ENCODE data around the gene ZNF205. TPM values are rescaled to one million over a fixed set of nuclear protein-coding genes. Genes with fewer than 3 reads are reported as not detected.

ZNF205 gene
- total and polyA plus RNA-seq, 2 of the 8 experiments (the other 6 are each of a cell fraction or from before 2014, with no cell fraction given) = 19.1 to 19.9 TPM

GRCh38 chr16:3080024-3080423 lies 32.4 kb upstream of the ZNF205 start:
- CTCF ChIA-PET (ENCODE audit: partially characterized antibody) = interaction anchor here (0.7 to 1.9 kb wide), 9 partner anchors 9 to 70 kb away, joined by 3 to 10 read pairs (median 4); no protein-coding TSS in a partner anchor
- no peak overlapping the region for H3K4me2 ChIP-seq (ENCODE audit: insufficient read depth in 1 of 2, low read depth in 2 of 2, low read length in 2 of 2)
- 93% methylated on average over 17 of the region's 17 CpGs; no CpG with 5 or more reads in 1 of the 2 experiments for WGBS, 2 experiments (ENCODE audit: extremely low coverage in 1 of 2, insufficient coverage in 1 of 2, insufficient read length in 1 of 2, insufficient replicate concordance in 2 of 2, low coverage in 1 of 2, low lambda C conversion rate in 2 of 2, missing lambda C conversion rate in 1 of 2)

More at GRCh38 chr16:3080024-3080423, 32.4 kb upstream of the ZNF205 start:
- Histone ChIP-seq H2BK5ac (ENCODE audit: low read depth, low read length) (no peak overlapping the region), H3K9ac (replicated peaks in 1 of 4; ENCODE audit: extremely low read depth in 1 of 4, low read depth in 3 of 4, low read length in 3 of 4) (no peak overlapping the region), H3K36me3 (ENCODE audit: control insufficient read depth in 2 of 4, insufficient read depth in 4 of 4, low read length in 3 of 4) (no peaks in the 10 kb centered on the region), H4K8ac (ENCODE audit: extremely low read depth, insufficient read depth, low read length) (no peak overlapping the region), H2BK120ac (replicated peaks; ENCODE audit: low read depth, low read length) (no peak overlapping the region), H3K4me1 (replicated peaks in 1 of 4; ENCODE audit: control insufficient read depth in 3 of 4, insufficient read depth in 4 of 4, low read length in 3 of 4) (no peaks in the 10 kb centered on the region; a peak in 2 of 7 replicates), H2BK20ac (ENCODE audit: low read length) (no peak overlapping the region), H3K23me2 (ENCODE audit: low read depth, low read length) (no peaks in the 10 kb centered on the region), H3K14ac (ENCODE audit: insufficient read length) (no peak overlapping the region), H2AK5ac (ENCODE audit: low read depth, low read length) (no peak overlapping the region), H3K9me3 (ENCODE audit: insufficient read depth in 2 of 2, low read depth in 1 of 2, low read length in 1 of 2) (no peaks in the 10 kb centered on the region), H4K91ac (replicated peaks; ENCODE audit: insufficient read length, low read length) (no peak overlapping the region), H4K20me1 (replicated peaks in 1 of 2; ENCODE audit: control insufficient read depth in 1 of 2, insufficient read depth in 2 of 2, low read length in 2 of 2) (no peaks in the 10 kb centered on the region), H3K79me2 (ENCODE audit: control insufficient read depth in 1 of 2, insufficient read depth in 2 of 2, low read length in 2 of 2) (no peaks in the 10 kb centered on the region), H2BK15ac (ENCODE audit: low read length) (no peak overlapping the region), H3K4me3 (ENCODE audit: extremely low read depth in 1 of 4, insufficient read depth in 2 of 4, low read depth in 3 of 4, low read length in 4 of 4) (no peak overlapping the region), H2AFZ (ENCODE audit: low read length) (no peak overlapping the region), H3K4ac (replicated peaks; ENCODE audit: insufficient read length, low read depth, low read length) (no peak overlapping the region), H3K79me1 (ENCODE audit: low read depth, low read length) (no peaks in the 10 kb centered on the region), H3K23ac (ENCODE audit: insufficient read length) (no peak overlapping the region), H3K27ac (ENCODE audit: low read depth, low read length) (no peak overlapping the region), H3K56ac (replicated peaks; ENCODE audit: insufficient read length, low read depth, low read length) (no peak overlapping the region), H2BK12ac (ENCODE audit: low read depth, low read length) (no peak overlapping the region), H4K5ac (ENCODE audit: insufficient read length, low read depth, low read length) (no peak overlapping the region), H3K27me3 (replicated peaks in 1 of 4; ENCODE audit: control insufficient read depth in 3 of 4, extremely low read depth in 1 of 4, insufficient read depth in 3 of 4, low read length in 3 of 4) (no peaks in the 10 kb centered on the region), H3K18ac (ENCODE audit: extremely low read depth, low read length) (no peak overlapping the region)
- TF ChIP-seq CBX8 (IDR thresholded peaks at IDR 0.05; ENCODE audit: borderline replicate concordance, low read depth, low read length) (no peak), CTBP2 (IDR thresholded peaks at IDR 0.05; ENCODE audit: borderline replicate concordance, insufficient read depth, insufficient read length, low read length) (no peak)
- no peak for FAIRE-seq
- POLR2A ChIA-PET (ENCODE audit: partially characterized antibody) = interaction anchor here (0.7 to 1.6 kb wide), 10 partner anchors 8 to 92 kb away, joined by 3 to 16 read pairs (median 4); partner anchors contain the start of gene ZSCAN10
- DNase-seq (ENCODE audit: low read depth in 1 of 2, low spot score in 2 of 2) = no peak

All from H1 (cell line).